GM18873 (cell line): ENCODE data around the gene PTPN14.
"Not testable (repeated sequence)": the region's sequence is repeated elsewhere in the genome, so short reads cannot be mapped to it uniquely, and the experiment has no call there.

Source experiments
- ATAC-seq: cut with Tn5 transposase; IDR thresholded peaks from one replicate; pipeline ENCODE4 v1.9.1; 2021; ENCODE audit warnings: mild to moderate bottlenecking, moderate library complexity, moderate number of reproducible peaks; ENCODE audit not compliant: unreplicated experiment, low FRiP score

PTPN14 gene

GRCh38 chr1:214414691-214415090, 136.7 kb downstream of the PTPN14 start:
- ATAC-seq: no peak

GRCh38 chr1:214413315-214413714, 138.1 kb downstream of the PTPN14 start:
- no peak for ATAC-seq

- no peak for ATAC-seq
These were observed 146.7 kb downstream of the PTPN14 start for GRCh38 chr1:214404571-214405213.

GRCh38 chr1:214404154-214404553, 147.2 kb downstream of the PTPN14 start:
- peak; percentile 84 for ATAC-seq

GRCh38 chr1:214403431-214403830, 148.0 kb downstream of the PTPN14 start:
- ATAC-seq: no peak

GRCh38 chr1:214402613-214403083, 148.8 kb downstream of the PTPN14 start:
- ATAC-seq: no peak

GRCh38 chr1:214401666-214402065, 149.7 kb downstream of the PTPN14 start:
- ATAC-seq: no peak

- no peak for ATAC-seq
These were observed 151.3 kb downstream of the PTPN14 start for GRCh38 chr1:214400131-214400530.

- ATAC-seq: no peak
These were observed 152.9 kb downstream of the PTPN14 start for GRCh38 chr1:214398490-214398889.

GRCh38 chr1:214397497-214397896, 153.9 kb downstream of the PTPN14 start:
- ATAC-seq: no peak

GRCh38 chr1:214396330-214396729, 155.1 kb downstream of the PTPN14 start:
- ATAC-seq: no peak

- not testable (repeated sequence) for ATAC-seq
These were observed 156.8 kb downstream of the PTPN14 start for GRCh38 chr1:214394569-214394968.

GRCh38 chr1:214393086-214393485, 158.3 kb downstream of the PTPN14 start:
- no peak for ATAC-seq

- no peak for ATAC-seq
These were observed 159.3 kb downstream of the PTPN14 start for GRCh38 chr1:214391873-214392645.

GRCh38 chr1:214389734-214390133, 161.7 kb downstream of the PTPN14 start:
- no peak for ATAC-seq

- no peak for ATAC-seq
These were observed 164.7 kb downstream of the PTPN14 start for GRCh38 chr1:214386747-214387146.

- ATAC-seq: no peak
These were observed 165.1 kb downstream of the PTPN14 start for GRCh38 chr1:214386333-214386732.

- no peak for ATAC-seq
These were observed 166.0 kb downstream of the PTPN14 start for GRCh38 chr1:214385428-214385827.

GRCh38 chr1:214384373-214385079, 166.9 kb downstream of the PTPN14 start:
- no peak for ATAC-seq

GRCh38 chr1:214383381-214384372, 167.7 kb downstream of the PTPN14 start:
- ATAC-seq: no peak
